GM12801 (cell line): ENCODE data around the gene PRDM2.

ENCODE experiments used
- CTCF ChIP-seq: IDR thresholded peaks from one replicate; pipeline ENCODE4 v1.5.1; 2011; ENCODE audit warnings: control low read depth; ENCODE audit not compliant: insufficient read length; ENCODE audit errors: extremely low read depth

PRDM2 gene

GRCh38 chr1:13714851-13715250, 14.9 kb downstream of the PRDM2 start:
- no peak for TF ChIP-seq CTCF

- no peak for TF ChIP-seq CTCF
Observed at GRCh38 chr1:13722808-13723360, 22.9 kb downstream of the PRDM2 start.

GRCh38 chr1:13723810-13724209, 23.8 kb downstream of the PRDM2 start:
- no peak for TF ChIP-seq CTCF

GRCh38 chr1:13725714-13726175, 25.8 kb downstream of the PRDM2 start:
- no peak for TF ChIP-seq CTCF

- no peak for TF ChIP-seq CTCF
Observed at GRCh38 chr1:13728091-13728715, 28.2 kb downstream of the PRDM2 start.

GRCh38 chr1:13730291-13730690, 30.3 kb downstream of the PRDM2 start:
- TF ChIP-seq CTCF: no peak

GRCh38 chr1:13730751-13731482, 30.9 kb downstream of the PRDM2 start:
- no peak for TF ChIP-seq CTCF
